SKM-1 (cell line): ENCODE data around the gene TAF15.
A peak's percentile ranks its signal among the peaks of the same experiment; 100 is the strongest.

ENCODE experiments used
- DNase-seq: peaks from one replicate; lab custom pipeline; 2025; ENCODE audit not compliant: unreplicated experiment; lab: John Stamatoyannopoulos, UW

Gene TAF15

DNA sequence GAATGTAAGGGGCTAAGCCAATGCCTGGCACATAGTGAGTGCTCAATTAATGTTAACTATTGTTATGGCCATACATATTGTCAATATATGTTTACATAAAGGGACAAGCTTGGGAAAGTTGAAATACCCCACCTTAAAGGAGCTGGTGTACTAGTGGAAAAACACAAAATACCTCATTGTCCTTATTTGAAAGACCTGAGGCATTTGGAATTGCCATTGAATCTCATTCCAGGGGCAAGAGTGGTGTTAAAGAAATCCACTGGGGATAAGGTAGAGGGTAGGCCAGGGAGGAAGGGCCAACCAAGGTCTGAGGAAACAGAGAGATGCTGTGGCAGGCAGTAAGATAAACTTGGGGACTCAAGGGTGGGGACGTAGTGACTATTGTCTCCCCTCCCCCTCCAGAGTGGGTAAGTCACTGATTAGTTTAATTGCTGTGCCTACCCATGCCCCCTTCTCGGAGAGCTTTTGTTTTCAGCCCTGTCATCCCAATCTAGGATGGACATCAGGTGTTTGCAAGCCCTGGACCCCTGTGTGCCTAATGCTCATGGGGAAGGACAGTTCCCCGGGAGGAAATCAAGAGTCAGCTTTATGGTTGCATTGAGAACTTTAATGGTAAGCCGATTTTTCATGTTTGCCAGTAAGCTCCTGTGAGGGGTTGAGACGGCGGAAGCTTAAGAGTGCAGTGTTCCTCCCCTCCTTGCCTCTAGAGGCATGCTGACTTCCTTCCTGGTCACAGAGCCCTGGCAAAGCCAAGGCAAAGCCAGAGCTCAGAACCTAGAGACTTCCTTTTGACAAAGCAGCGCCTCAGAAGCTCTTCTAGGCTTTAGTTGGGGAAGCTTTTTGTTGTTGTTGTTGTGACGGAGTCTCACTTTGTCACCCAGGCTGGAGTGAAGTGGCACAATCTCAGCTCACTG is 61.9 kb downstream of the TAF15 start:
- DNase-seq: no peak

DNA sequence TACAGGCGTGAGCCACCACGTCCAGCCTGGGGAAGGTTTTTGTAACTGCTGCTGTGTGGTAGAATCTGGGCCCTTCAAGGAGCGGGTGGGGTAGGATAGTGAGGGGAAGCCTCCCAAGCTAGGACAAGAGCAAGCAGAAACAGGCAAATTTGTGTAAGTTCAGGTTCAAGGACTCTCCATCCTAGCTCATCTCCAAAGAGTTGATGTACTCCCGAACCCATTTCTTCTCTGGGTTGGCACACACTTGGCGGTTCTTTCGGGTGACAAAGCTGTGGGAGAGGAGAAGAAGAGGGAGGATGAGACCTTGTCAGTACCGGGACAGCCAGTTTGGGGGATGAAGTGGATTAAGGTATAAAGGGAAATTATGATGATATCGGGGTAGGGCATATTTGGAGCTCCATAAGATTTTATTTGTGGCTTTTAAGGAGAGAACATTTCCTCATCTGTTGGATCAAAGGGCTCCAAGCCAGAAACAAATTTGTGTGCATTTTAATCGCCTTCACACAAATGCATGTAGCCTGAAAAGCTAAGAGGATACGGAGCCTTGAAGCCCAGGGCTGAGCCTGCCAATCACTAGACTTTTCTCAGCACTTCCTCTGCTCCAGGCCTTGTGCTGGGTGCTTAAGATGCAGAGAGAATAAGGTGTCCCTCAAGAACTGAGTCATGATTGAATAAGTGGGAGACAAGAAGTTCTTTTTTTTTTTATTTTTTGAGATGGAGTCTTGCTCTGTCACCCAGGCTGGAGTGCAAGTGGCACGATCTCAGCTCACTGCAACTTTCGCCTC is 63.1 kb downstream of the TAF15 start:
- DNase-seq: no peak

DNA sequence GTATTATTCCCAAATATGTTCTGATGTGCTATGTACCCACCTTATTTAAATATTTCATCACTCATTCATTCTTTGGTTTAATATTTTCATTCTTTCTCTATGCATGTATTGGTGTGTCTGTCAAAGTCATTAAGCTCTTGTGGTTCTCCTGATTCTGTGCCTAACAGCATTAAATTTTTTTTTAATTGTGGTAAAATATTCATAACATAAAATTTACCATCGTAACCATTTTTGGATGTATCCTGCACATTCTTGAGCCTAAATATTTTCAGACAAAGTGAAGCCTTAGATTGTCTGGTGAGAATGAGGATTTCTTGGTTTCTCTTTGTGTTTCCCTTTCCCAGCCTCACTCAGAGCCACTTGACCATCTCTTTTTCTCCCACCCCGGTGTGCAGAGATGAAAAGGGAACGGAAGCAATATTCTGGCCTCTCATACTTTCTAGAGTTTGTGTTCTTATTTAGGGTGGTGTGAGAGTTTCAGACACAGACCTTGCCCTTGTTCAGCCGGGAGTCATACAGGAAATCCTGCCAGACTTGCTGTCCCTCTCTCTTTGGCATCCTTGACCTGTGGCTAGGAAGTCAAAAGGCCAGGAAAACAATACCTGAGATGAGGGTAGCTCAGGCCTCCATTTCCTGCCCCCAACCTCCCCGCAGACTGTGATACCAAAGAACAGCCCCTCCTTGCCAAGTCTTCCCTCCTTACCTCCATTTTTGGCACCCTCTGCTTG is 66.0 kb downstream of the TAF15 start:
- no peak for DNase-seq

DNA sequence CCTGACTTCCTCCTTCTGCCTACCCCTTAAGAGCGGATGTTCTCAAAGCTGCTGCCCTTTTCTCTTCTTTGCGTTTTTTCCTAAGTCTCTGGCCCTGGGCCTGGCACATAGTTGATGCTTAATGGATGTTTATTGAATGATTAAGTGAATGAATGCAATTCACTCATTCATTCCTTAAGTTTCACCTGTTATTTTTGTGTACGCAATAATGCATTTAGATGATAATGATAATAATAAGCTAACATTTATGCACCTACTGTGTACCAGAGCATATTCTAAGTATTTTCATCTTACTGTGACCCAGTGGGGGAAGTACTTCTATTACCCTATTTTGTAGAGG is 66.5 kb downstream of the TAF15 start:
- no peak for DNase-seq

DNA sequence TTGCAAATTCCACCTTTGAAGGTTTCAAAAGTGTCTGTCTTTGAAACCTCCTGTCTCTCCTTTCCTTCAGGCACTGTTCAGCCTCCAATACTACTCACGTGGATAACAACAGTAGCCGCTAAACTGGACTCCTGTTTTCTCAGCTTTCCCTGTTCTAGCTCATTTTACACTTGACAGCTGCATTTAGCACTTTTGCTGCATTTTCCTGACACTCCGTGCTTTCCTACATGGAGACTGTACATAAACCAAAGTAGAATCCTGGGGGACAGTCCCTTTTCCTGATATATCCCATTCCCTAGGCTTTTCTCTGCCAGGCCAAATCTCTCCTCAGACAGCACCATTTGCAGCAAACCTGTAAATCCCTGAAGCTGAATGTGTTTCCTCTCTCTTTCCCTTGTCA is 67.2 kb downstream of the TAF15 start:
- no peak for DNase-seq

DNA sequence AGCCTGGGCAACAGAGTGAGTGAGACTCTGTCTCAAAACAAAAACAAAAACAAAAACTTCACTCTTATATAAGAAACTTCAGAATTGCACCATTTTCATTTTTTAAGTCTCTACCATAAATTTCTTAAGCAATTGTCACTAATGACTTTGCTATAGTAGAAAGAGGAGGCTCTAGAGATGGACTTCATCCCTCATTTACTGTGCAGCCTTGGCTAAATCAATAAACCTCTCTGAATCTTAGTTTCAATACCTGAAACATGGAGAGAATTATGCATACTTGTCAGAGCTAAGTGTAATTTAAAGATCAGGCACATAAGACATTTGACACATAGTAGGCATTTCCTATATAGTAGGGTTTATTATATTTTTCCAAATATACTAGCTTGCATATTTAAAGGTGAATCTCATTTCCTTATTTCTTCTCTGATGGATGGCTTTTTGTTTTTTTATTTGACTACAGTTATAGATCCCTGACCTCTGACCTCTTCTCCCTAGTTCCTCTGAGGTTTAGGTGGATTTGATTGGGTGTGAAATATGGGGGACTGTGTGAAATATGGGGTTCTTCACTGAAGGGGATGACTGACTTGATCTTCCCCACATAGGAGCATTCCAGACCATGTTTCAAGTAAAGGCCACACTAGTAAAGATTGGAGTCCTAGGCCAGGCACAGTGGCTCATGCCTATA is 68.2 kb downstream of the TAF15 start:
- no peak for DNase-seq

DNA sequence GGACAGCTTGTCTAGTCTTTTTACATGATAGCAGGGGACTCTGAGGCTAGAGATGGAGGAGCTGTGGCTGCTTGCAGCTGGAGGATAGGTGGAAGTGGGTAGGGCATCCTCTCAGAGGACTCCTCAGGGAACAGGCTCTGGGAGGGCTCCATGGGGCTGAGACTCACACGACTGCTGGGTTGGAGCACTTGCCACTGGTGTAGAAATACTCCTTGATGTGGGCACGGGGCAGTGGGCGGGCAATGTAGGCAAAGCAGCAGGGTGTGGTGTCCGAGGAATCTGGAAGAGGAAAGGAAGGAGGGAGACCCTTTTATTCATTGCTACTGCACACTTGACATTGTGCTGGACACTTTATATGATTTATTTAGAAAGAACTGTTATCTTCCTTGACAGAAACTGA is 69.1 kb downstream of the TAF15 start:
- DNase-seq: no peak

DNA sequence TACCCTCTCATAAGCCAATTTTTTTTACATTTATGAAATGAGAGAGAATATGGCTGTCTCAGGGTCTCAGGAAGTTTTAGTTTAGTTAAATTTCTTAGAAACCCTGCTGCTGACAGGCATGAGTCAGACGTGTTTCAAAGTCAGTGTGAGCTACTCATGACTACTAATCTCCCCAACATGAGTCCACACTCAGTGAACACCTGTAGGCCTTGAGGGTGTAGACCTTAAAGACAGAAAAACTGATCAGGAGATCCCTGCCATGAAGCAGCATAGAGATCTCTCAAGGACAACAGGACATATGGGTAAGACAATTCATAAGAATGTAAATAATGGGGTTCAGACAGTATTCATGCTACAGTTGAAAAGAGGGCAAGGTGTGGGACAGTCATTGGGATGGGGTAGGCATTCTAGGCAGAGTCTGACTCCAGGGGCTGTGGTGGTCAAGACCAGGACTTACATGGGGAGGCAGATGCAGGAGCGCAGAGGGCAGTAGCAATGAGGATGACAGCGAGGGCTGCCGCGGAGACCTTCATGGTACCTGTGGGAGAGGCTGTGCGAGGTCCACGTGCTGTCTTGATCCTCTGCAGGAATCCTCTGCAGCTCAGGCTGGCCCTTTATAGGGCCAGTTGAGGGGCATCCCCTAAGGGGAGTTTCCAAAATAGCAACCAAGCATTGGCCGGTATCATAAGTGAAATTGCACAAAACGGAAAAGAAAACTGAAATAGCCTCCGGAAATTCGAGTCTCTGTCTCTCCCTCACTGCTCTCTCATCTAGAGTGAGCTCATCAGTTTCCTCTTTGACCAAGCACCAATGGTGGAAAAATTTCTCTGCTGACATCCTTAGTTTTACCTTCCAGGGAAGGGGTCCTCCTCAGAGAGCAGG is 70.7 kb downstream of the TAF15 start, which contains the start of gene CCL5:
CCL5 (minus strand) TSS at position 588 of the 882 bp plus-strand sequence.
- DNase-seq: peak; percentile 89

DNA sequence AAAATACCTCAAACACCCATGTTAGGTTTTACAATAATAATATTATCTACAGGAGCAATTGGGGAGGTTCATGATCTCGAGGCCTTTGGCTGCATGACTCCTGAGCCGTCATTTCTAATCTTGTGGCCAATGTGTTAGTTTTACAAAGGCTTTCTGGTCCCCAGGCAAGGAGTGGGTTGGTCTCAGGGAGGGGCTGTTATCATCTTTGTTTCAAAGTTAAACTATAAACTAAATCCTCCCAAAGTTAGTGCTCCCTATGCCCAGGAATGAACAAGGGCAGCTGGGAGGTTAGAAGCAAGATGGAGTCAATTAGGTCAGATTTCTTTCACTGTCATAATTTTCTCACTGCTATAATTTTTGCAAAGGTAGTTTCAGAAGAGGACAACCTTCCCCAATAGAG is 80.0 kb downstream of the TAF15 start:
- no peak for DNase-seq

DNA sequence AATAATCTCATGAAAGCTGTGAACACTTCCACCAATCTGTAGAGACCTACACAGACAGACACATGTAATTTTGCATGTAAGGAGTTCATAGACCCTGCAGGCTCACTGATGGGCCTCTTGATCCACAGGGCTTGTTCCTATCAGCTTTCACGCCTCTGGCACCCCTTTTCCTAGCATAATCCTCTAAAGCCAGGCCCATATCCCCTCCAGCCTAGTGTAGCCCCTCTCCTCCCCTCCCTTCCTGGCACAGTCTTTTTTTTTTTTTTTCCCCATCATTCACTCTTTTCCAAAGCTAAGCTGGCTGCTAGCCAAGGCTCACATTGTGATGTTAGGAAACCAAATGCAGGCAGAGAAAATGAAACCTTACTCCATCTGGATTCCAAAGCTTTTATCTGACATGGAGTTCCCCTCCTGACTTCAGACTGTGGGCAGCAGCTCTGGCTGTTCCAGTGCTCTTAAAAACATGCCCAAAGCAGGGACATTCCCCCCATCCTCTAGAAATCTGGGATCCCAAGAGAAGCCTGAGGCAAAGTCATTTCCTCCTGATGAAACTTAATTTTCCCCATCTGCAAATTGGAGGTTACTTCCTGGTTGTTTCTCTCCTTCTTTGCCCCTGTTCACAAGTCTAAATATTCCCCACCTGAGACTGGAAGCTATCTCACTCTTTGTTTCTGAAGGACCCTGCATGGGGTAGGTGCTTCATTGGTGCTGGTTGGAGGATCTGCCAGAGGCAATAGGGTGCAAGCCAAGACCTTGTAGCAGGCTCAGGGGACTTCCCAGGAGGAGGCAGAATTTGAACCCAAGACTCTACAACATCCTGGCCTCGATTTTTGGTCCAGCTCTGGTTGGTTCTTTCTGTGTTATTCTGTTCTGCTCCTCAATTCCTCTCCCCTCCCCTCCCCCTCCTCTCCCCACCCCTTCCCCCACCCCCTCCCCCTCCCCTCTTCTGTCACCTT is 80.8 kb downstream of the TAF15 start:
- no peak for DNase-seq

DNA sequence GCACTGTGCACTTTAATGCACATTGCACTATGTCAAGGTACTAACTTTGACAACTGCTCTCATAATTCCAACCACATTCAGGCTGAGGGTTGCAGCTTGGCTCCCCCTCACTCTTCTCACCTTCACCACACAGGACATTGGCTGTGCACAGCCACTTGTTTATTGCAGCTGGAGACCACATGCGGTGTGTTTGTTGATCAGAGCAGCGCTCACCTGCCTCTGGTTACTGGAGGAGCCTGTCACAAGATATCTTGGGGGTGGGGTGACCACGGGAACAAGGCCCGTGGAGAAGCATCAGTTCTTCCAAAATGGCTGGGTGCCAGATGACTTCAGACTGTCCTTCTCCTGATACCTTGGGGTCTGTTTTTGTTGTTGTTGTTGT is 81.5 kb downstream of the TAF15 start:
- DNase-seq: no peak

DNA sequence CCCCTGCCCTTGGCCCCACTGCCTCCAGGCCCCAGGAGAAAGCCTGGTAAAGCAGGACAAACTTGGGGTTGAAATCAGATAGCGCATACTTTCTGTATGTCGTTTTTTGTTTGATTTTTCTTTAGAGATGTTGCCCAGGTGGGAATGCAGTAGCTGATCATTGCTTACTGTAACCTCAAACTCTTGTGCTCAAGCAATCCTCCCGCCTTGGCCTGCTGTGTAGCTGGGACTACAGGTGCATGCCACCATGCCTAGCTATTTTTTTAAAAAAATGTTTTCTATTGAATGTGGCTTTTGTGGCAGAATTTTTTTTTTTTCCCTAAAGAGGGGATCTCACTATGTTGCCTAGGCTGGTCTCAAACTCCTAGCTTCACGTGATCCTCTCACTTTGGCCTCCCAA is 82.0 kb downstream of the TAF15 start:
- DNase-seq: no peak

DNA sequence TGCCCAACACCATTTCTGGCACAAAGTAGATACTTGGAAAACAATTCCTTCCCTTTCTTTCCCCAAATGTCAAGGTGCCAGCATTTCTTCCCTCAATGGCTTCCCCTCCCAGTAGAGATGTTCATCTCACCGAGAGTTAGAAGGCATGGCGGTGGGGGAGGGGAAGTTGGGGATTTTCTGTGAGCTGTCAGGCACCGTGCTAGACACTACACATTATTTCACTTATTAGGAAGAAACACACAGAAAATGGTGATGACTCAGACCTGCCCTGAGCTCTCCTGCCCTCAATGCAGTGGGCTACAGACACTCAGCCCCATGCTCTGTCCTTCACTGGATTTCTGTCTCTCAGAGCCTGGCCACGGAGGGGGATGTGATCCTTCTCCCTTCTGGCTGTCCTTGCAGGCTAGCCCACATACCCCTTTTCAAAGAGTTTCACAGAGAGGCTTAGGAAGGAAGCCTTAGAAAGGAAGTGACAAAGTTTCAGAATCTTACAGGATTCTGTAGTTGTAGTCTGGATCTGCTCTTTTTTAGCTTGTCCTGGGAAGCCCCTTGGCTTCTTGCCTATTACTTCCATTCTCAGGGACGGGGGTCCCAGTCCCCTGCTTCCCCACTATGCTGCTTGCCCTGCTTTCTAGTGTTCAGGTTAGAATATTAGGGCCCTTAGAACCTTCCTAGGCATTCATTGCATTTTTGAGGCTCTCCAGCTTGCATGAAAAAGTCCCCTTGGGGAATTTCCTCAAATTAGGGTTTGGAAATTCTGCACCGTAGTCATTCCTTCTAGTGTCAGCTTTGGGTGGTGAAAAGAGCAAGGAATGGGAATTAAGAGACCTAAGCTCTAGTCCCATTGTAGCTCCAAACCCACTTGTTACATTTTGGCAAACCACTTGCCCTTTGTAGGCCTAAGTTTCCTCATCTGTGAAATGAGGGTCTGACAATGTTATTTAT is 83.1 kb downstream of the TAF15 start:
- no peak for DNase-seq

DNA sequence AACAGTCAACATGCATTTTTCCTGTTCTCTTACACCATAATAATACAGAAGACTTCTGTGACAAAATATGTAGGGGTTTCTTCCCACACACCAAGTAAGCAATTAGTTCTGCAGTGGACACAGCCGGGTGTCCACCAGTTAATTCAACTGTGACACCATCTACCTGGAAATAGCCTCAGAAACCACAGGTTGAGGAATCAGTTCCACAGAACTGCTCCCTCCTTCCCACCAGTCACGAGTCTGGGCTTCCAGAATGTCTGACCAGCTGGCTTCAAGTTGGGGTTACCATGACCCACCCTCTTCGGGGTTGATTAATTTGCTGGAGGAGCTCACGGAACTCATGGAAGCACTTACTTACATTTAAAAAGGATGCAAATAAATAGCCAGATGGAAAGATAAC is 84.5 kb downstream of the TAF15 start:
- no peak for DNase-seq

DNA sequence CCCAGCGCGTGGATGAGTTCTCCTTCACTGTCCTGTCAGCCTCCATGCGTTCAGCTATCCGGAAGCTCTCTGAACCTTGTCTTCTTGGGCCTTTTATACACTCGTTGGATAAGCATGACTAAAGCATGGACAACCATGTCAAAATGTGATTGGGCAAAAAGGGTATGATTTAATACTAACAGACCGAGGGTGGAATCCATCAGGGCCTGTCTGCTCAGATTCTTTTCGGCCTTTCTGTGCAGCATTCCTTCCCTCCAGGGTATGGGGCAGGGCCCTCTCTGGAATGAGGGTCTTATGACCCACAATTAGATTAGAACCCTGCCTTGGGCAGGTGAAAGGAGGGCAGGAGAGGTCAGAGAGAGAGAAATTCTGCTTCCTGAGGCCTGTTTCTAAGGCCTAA is 84.9 kb downstream of the TAF15 start:
- DNase-seq: no peak

DNA sequence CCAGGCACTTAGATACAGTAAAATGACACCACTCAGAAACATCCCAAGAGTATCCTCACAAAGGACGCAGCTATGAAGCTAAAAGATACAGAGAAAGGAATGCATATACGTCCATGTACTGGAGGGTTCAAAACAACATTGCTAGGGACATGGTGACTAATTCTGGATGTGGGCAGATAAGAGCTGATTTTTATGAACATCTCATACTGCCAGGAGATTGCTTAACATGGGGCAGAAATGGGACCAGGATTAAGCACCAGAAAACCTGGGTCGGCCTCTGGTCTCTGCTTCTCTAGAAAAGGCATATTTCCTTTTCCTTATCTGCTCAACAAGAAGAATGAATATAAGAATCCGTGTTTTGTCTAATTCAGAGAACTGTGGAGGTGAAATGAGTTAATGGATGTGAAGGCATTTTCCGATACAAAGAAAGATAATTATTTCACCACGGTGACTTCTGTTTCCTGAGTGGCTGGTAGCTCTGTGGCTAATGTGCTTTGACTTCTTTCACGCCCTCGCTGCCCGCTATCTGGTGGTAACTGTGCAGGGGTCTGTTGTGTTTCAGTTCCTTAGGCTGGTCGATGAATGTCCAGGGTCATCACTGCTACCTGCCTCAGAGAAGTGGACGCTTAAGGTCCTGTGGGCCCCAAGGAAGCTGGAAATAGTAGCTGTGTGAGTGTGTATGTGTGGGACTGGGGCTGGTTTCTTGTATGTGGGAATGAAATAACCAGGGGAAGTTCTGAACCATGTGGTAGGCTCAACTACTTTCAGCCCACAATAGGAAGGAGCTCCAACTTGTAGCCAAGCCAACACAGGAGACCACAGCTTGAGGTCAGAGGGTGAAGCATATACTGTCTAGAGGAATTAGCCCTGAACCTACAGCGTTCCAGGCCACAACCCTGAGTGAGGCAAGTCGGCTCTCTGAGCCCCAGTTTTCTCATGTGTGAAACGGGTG is 86.6 kb downstream of the TAF15 start:
- DNase-seq: peak; percentile 92
